H1 (cell line): ENCODE results near the gene NXN.

ENCODE experiments used
- CTCF ChIP-seq, 3 experiments: IDR thresholded peaks; 1 replicate in 2 of 3; 2 replicates in 1 of 3; pipeline versions ENCODE4 v1.5.1 to v1.6.1; 2011; ENCODE audit warnings: low read length in 3 of 3, mild to moderate bottlenecking in 3 of 3, inconsistent platforms in 2 of 3, low read depth in 1 of 3, moderate library complexity in 1 of 3; ENCODE audit not compliant: insufficient read depth in 1 of 3; ENCODE audit errors: control extremely low read depth in 1 of 3
- GABPA ChIP-seq: IDR thresholded peaks from 2 replicates; pipeline ENCODE4 v1.6.1; 2011; ENCODE audit warnings: mild to moderate bottlenecking, low read length, moderate library complexity, borderline replicate concordance; ENCODE audit not compliant: insufficient read depth
- POLR2A ChIP-seq, 2 experiments: IDR thresholded peaks; 1 replicate in 1 of 2; 2 replicates in 1 of 2; pipeline ENCODE4 v1.6.1; 2011; ENCODE audit warnings: low read depth in 2 of 2, low read length in 2 of 2, mild to moderate bottlenecking in 2 of 2; ENCODE audit errors: control extremely low read depth in 1 of 2

- TF ChIP-seq GABPA, result no peak
- TF ChIP-seq POLR2A (IDR thresholded peaks at IDR 0.05; ENCODE audit: control extremely low read depth in 1 of 2, low read depth in 2 of 2, low read length in 2 of 2), result no peak
- no peak for TF ChIP-seq CTCF (IDR thresholded peaks at IDR 0.05; ENCODE audit: control extremely low read depth in 1 of 3, insufficient read depth in 1 of 3, low read depth in 1 of 3, low read length in 3 of 3)
These were observed 75.7 kb downstream of the NXN start for GRCh38 chr17:903691-904481.
